Memory B cell (primary cell): ENCODE data around the gene SIRT6.
"Not testable (repeated sequence)": the region's sequence is repeated elsewhere in the genome, so short reads cannot be mapped to it uniquely, and the experiment has no call there.

ENCODE experiments used
- ATAC-seq: fragments of 150-1000 bp; cut with Tn5 transposase; 2 replicates; pipeline ENCODE4 v1.10.0; 2021; ENCODE audit warnings: low read depth, mild to moderate bottlenecking, moderate library complexity
- DNase-seq, 2 donors: peaks; one replicate each; pipeline ENCODE4 v3.0.0; 2022; ENCODE audit warnings: low spot score in 2 of 2
- H3K27ac Mint-ChIP-seq: one replicate; pipeline ENCODE4 v1.8.0; 2022; ENCODE audit warnings: mild to moderate bottlenecking, moderate library complexity, mixed read lengths
- H3K27me3 Mint-ChIP-seq: one replicate; pipeline ENCODE4 v1.8.0; 2022; ENCODE audit warnings: mixed read lengths
- H3K36me3 Mint-ChIP-seq: one replicate; pipeline ENCODE4 v1.8.0; 2022; ENCODE audit warnings: mild to moderate bottlenecking, mixed read lengths
- H3K4me1 Mint-ChIP-seq: one replicate; pipeline ENCODE4 v1.8.0; 2022; ENCODE audit warnings: mixed read lengths
- H3K4me3 Mint-ChIP-seq: one replicate; pipeline ENCODE4 v1.8.0; 2022; ENCODE audit warnings: mild to moderate bottlenecking, moderate library complexity, mixed read lengths
- H3K9me3 Mint-ChIP-seq: one replicate; pipeline ENCODE4 v1.8.0; 2022; ENCODE audit warnings: mixed read lengths

SIRT6 gene

GRCh38 chr19:4144666-4145249, 37.6 kb downstream of the SIRT6 start:
- no peak for DNase-seq
- ATAC-seq = no peak
- Mint-ChIP-seq H3K27me3 (peaks cover 21% of the 10 kb centered on the region), H3K27ac (no peak overlapping the region), H3K9me3 (no peaks in the 10 kb centered on the region), H3K36me3 (no peaks in the 10 kb centered on the region), H3K4me1 (peaks cover 4% of the 10 kb centered on the region), H3K4me3 (no peak overlapping the region)

- H3K9me3 Mint-ChIP-seq, H3K27ac Mint-ChIP-seq, DNase-seq, H3K4me3 Mint-ChIP-seq, H3K4me1 Mint-ChIP-seq, H3K36me3 Mint-ChIP-seq, ATAC-seq: not testable (repeated sequence)
- H3K27me3 Mint-ChIP-seq = peaks cover 17% of the 10 kb centered on the region
These were observed 39.4 kb downstream of the SIRT6 start for GRCh38 chr19:4142916-4143315.

- Mint-ChIP-seq H3K4me3 (peak overlapping the region; percentile 76), H3K36me3 (no peaks in the 10 kb centered on the region), H3K27ac (no peak overlapping the region)
These were observed 42.1 kb downstream of the SIRT6 start for GRCh38 chr19:4140237-4140711.

DNA sequence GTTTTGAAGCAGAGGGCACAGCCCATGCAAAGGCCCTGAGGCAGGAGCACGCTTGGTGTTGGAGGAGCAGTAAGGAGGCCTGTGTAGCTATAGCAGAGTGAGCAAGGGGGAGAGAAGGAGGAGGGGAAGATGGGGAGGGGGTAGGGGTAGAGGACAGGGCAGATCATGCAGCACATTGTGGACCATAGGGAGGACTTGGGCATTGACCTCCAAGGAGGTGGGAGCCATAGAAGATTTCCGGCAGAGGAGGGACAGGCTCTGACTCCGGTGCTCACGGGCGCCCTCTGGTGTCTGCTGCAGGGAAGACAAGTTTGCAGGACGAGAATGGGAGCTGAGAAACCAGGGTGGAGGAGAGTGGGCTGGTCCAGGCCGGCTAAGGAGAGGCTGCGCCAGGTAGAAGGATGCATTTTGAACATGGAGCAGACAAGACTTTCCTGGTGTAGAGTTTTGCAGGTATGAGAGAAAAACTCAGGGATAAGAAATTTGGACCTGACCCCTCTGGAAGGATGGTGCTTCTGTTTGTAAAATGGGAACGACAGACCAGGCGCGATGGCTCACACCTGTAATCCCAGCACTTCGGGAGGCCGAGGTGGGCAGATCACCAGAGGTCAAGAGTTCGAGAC, 42.6 kb downstream of the SIRT6 start:
- Mint-ChIP-seq H3K27me3 (peaks cover 10% of the 10 kb centered on the region), H3K27ac (no peak overlapping the region)
- peak; percentile 86 to 90 for DNase-seq

More at GRCh38 chr19:4140237-4140711, 42.1 kb downstream of the SIRT6 start:
- no peaks in the 10 kb centered on the region for H3K9me3 Mint-ChIP-seq
- H3K27me3 Mint-ChIP-seq = peaks cover 11% of the 10 kb centered on the region
- peaks cover 10% of the 10 kb centered on the region for H3K4me1 Mint-ChIP-seq
- peak; percentile 14 to 34 for DNase-seq
- ATAC-seq = peak; percentile 83

GRCh38 chr19:4138445-4138844, 43.9 kb downstream of the SIRT6 start:
- Mint-ChIP-seq H3K27ac (no peak overlapping the region), H3K36me3 (no peaks in the 10 kb centered on the region)
- ATAC-seq = no peak

More for the DNA sequence above, 42.6 kb downstream of the SIRT6 start:
- peaks cover 10% of the 10 kb centered on the region for H3K4me1 Mint-ChIP-seq
- no peaks in the 10 kb centered on the region for H3K9me3 Mint-ChIP-seq
- peak overlapping the region; percentile 59 for H3K4me3 Mint-ChIP-seq
- no peaks in the 10 kb centered on the region for H3K36me3 Mint-ChIP-seq
- peak; percentile 86 for ATAC-seq

DNA sequence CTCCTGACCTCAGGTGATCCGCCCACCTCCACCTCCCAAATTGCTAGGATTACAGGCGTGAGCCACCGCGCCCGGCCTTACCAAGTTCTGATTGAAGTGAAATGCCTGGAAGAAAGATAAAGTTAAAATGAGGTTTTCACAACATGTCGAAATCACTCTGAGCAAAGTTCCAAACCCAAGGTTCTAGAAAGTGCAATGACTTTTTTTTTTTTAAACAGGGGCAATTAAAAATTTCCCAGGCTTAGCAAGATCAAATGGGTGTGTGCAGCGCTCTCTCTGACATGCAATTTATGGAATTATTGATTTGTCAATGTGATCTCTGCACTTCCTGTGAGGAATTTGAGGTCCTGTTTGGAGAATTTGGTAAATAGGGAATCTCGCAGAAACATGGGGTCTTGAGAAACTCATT, 45.7 kb downstream of the SIRT6 start:
- H3K9me3 Mint-ChIP-seq = no peaks in the 10 kb centered on the region
- H3K4me3 Mint-ChIP-seq = no peak overlapping the region
- DNase-seq = no peak
- no peak overlapping the region for H3K27ac Mint-ChIP-seq
- peaks cover 1% of the 10 kb centered on the region for H3K27me3 Mint-ChIP-seq
- no peak for ATAC-seq
- H3K4me1 Mint-ChIP-seq = peaks cover 10% of the 10 kb centered on the region
- no peaks in the 10 kb centered on the region for H3K36me3 Mint-ChIP-seq

More at GRCh38 chr19:4138445-4138844, 43.9 kb downstream of the SIRT6 start:
- Mint-ChIP-seq H3K27me3 (peaks cover 2% of the 10 kb centered on the region), H3K4me1 (peaks cover 10% of the 10 kb centered on the region), H3K9me3 (no peaks in the 10 kb centered on the region), H3K4me3 (no peak overlapping the region)
- DNase-seq = no peak

GRCh38 chr19:4135386-4135785, 47.0 kb downstream of the SIRT6 start:
- not testable (repeated sequence) for H3K4me3 Mint-ChIP-seq, H3K27ac Mint-ChIP-seq, ATAC-seq, DNase-seq, H3K9me3 Mint-ChIP-seq, H3K27me3 Mint-ChIP-seq, H3K4me1 Mint-ChIP-seq, H3K36me3 Mint-ChIP-seq

DNA sequence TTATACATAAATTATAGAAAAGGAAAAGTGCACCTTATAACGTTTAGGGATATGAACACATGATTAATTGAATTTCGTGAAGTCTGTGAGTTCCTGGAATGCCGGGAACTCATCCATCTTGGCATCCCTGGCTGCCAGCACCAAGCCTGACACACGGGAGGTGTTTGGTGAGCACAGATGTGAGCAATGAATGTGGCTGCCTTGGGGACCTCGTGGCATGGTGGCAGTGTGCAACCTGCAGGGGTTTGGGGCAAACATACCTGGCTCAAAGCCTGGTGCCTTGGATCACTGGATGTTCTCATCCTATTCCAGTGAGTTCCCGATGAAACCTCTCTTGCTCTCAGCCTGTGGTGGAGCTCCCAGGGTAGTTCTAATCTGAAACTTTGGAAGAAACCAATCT, 48.0 kb downstream of the SIRT6 start:
- no peak for DNase-seq
- Mint-ChIP-seq H3K36me3 (no peaks in the 10 kb centered on the region), H3K4me3 (no peak overlapping the region), H3K27me3 (peaks cover 4% of the 10 kb centered on the region), H3K27ac (no peak overlapping the region), H3K9me3 (no peaks in the 10 kb centered on the region), H3K4me1 (peaks cover 1% of the 10 kb centered on the region)
- ATAC-seq = no peak

- Mint-ChIP-seq H3K9me3 (no peaks in the 10 kb centered on the region), H3K27me3 (peaks cover 3% of the 10 kb centered on the region), H3K36me3 (no peaks in the 10 kb centered on the region), H3K27ac (no peak overlapping the region), H3K4me1 (no peaks in the 10 kb centered on the region), H3K4me3 (no peak overlapping the region)
- DNase-seq (no peak), ATAC-seq (no peak)
These were observed 51.5 kb downstream of the SIRT6 start for GRCh38 chr19:4130744-4131438.

DNA sequence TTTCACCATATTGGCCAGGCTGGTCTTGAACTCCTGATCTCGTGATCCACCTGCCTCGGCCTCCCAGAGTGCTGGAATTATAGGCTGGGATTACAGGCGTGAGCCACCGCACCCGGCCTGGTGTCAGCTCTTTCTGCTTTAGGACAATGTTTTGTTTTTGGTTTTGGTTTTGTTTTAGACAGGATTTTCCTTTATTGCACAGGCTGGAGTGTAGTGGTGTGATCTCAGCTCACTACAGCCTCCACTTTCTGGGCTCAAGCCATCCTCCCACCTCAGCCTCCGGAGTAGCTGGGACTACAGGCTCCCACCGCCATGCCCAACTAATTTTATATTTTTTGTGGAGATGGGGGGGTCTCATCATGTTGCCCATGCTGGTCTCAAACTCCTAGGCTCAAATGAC, 53.3 kb downstream of the SIRT6 start:
- H3K27me3 Mint-ChIP-seq, H3K9me3 Mint-ChIP-seq, H3K27ac Mint-ChIP-seq, ATAC-seq, H3K4me1 Mint-ChIP-seq, DNase-seq, H3K4me3 Mint-ChIP-seq, H3K36me3 Mint-ChIP-seq: not testable (repeated sequence)

DNA sequence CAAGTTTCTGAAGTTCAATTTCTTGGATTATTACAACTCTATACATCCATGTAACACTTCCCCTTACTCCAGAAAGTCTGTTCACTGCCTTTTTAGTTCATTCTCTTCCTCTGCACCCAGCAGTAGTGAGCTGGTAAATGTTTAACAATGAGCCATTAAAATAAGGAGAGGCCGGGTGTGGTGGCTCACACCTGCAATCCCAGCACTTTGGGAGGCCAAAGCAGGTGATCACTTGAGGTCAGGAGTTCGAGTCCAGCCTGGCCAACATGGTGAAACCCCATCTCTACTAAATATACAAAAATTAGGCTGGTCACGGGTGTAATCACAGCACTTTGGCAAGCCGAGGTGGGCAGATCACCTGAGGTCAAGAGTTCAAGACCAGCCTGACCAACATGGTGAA, 55.0 kb downstream of the SIRT6 start:
- not testable (repeated sequence) for H3K36me3 Mint-ChIP-seq, DNase-seq, H3K27ac Mint-ChIP-seq, H3K9me3 Mint-ChIP-seq, H3K4me3 Mint-ChIP-seq, H3K27me3 Mint-ChIP-seq, ATAC-seq
- H3K4me1 Mint-ChIP-seq = peaks cover 13% of the 10 kb centered on the region

GRCh38 chr19:4124638-4125037, 57.7 kb downstream of the SIRT6 start:
- ATAC-seq = no peak
- H3K27ac Mint-ChIP-seq = peak overlapping the region; percentile 96
- H3K9me3 Mint-ChIP-seq = no peaks in the 10 kb centered on the region
- H3K27me3 Mint-ChIP-seq = no peaks in the 10 kb centered on the region
- H3K4me3 Mint-ChIP-seq = peak overlapping the region; percentile 68
- H3K4me1 Mint-ChIP-seq = peaks cover 21% of the 10 kb centered on the region
- DNase-seq = no peak
- H3K36me3 Mint-ChIP-seq = peaks cover 3% of the 10 kb centered on the region
